ENCODE data around the gene ZNF2. TPM values are rescaled to one million over a fixed set of nuclear protein-coding genes. Genes with fewer than 3 reads are reported as not detected.

Gene ZNF2
- total and polyA plus RNA-seq, 2 of the 13 experiments (the other 11 are each of a cell fraction or from before 2014, with no cell fraction given) = 4.3 to 6.1 TPM

- TF ChIP-seq ARID4A (CRISPR knock-in tag; IDR thresholded peaks at IDR 0.05; ENCODE audit: borderline replicate concordance) = peak; percentile 54; the same call in 1 of the 2 replicates
- TF ChIP-seq SUZ12 (IDR thresholded peaks at IDR 0.05; ENCODE audit: low read depth, low read length) = peak; percentile 41
- peak; percentile 56; the same call in 1 of the 2 replicates for TF ChIP-seq MTF2 (CRISPR knock-in tag; IDR thresholded peaks at IDR 0.05; ENCODE audit: borderline replicate concordance)
- TF ChIP-seq ZNF274 (CRISPR knock-in tag; IDR thresholded peaks at IDR 0.05) = peak; percentile 68; the same call in 1 of the 2 replicates
- TF ChIP-seq ZNF563 (CRISPR knock-in tag; IDR thresholded peaks at IDR 0.05) = 0 out of 2 replicates have a peak, but pooled peaks have one; percentile 65
- TF ChIP-seq ETV5 (CRISPR knock-in tag; IDR thresholded peaks at IDR 0.05; ENCODE audit: borderline replicate concordance) = peak; percentile 20; the same call in 1 of the 2 replicates
- TF ChIP-seq ZBTB40 (IDR thresholded peaks at IDR 0.05) = no peak
- peak; percentile 67 for TF ChIP-seq ZBTB40 (CRISPR knock-in tag; IDR thresholded peaks at IDR 0.05)
- 0 out of 2 replicates have a peak, but pooled peaks have one; percentile 21 for TF ChIP-seq ZNF317 (CRISPR knock-in tag; IDR thresholded peaks at IDR 0.05)
- peak; percentile 83 for TF ChIP-seq ZXDC (CRISPR knock-in tag; IDR thresholded peaks at IDR 0.05)
- peak; percentile 83 for TF ChIP-seq GATAD1 (CRISPR knock-in tag; IDR thresholded peaks at IDR 0.05)
- TF ChIP-seq ISL2 (CRISPR knock-in tag; IDR thresholded peaks at IDR 0.05) = peak; percentile 52; the same call in 1 of the 2 replicates
Measured at GRCh38 chr2:95207111-95207961, 41.7 kb downstream of the ZNF2 start, which contains the start of gene ZNF892 (continued).

Data from HepG2 (cell line).